SK-N-SH (cell line): Measurements from ENCODE around the gene SRP14. TPM values are rescaled to one million over a fixed set of nuclear protein-coding genes. Genes with fewer than 3 reads are reported as not detected.

ENCODE experiments used
- CTCF ChIA-PET: fragments of 300-600, 350-600 bp; formaldehyde crosslinking; extraction: SDS; loops from one replicate; lab custom pipeline; 2021; lab: Yijun Ruan, JAX
- POLR2A ChIA-PET: fragments of 350-600 bp; sonication (Branson Sonifier 250); formaldehyde crosslinking; extraction: SDS; loops from one replicate; lab custom pipeline; 2020; ENCODE audit warnings: antibody characterized with exemption, inconsistent platforms; lab: Yijun Ruan, JAX
- DNase-seq: peaks from one replicate; pipeline ENCODE4 v3.0.0; 2012
- H2AFZ ChIP-seq: fragments of 200-600 bp; sonication (generic); 2 replicates; pipeline ENCODE4 v1.8.1; 2016; ENCODE audit warnings: antibody characterized with exemption, mild to moderate bottlenecking, low read depth
- H3F3A ChIP-seq: fragments of 200-600 bp; sonication (generic); replicated peaks from 2 replicates; pipeline ENCODE3; 2016; ENCODE audit warnings: antibody characterized with exemption, mild to moderate bottlenecking; ENCODE audit not compliant: insufficient read depth
- H3K27ac ChIP-seq, 2 experiments: fragments of 200-500 bp in 1 of 2; fragments of 200-600 bp in 1 of 2; sonication (Bioruptor generic) in 1 of 2; sonication (generic), shearing (Covaris generic) in 1 of 2; 2 replicates each; pipeline versions ENCODE4 v1.5.1 to v1.6.1; 2014 to 2016; ENCODE audit warnings: low read depth in 2 of 2, inconsistent platforms in 1 of 2, low read length in 1 of 2, mild to moderate bottlenecking in 1 of 2, mixed read lengths in 1 of 2
- H3K27me3 ChIP-seq: fragments of 200-600 bp; sonication (generic), shearing (Covaris generic); 2 replicates; pipeline ENCODE4 v1.6.1; 2016; ENCODE audit warnings: mixed run types; ENCODE audit not compliant: insufficient read depth
- H3K36me3 ChIP-seq, 2 experiments: fragments of 200-500 bp in 1 of 2; fragments of 200-600 bp in 1 of 2; sonication (Bioruptor generic) in 1 of 2; sonication (generic) in 1 of 2; replicated peaks in 1 of 2; 2 replicates each; pipeline versions ENCODE3 to v1.5.1; 2014 to 2016; ENCODE audit warnings: low read length in 1 of 2, mild to moderate bottlenecking in 1 of 2; ENCODE audit not compliant: insufficient read depth in 2 of 2, control insufficient read depth in 1 of 2
- H3K4me1 ChIP-seq, 2 experiments: fragments of 200-500 bp in 1 of 2; fragments of 200-600 bp in 1 of 2; sonication (Bioruptor generic) in 1 of 2; sonication (generic), shearing (Covaris generic) in 1 of 2; 2 replicates each; pipeline versions ENCODE4 v1.5.1 to v1.6.1; 2014 to 2016; ENCODE audit warnings: low read depth in 1 of 2, low read length in 1 of 2, mixed run types in 1 of 2; ENCODE audit not compliant: insufficient read depth in 2 of 2, control insufficient read depth in 1 of 2
- H3K4me2 ChIP-seq: fragments of 200-600 bp; sonication (generic), shearing (Covaris generic); 2 replicates; pipeline ENCODE4 v1.6.1; 2017; ENCODE audit warnings: mixed run types
- H3K4me3 ChIP-seq, 2 experiments: fragments of 200-500 bp in 1 of 2; fragments of 200-600 bp in 1 of 2; sonication (Bioruptor generic) in 1 of 2; sonication (generic), shearing (Covaris generic) in 1 of 2; 2 replicates each; pipeline versions ENCODE4 v1.5.1 to v1.8.1; 2014 to 2016; ENCODE audit warnings: low read depth in 2 of 2, inconsistent platforms in 1 of 2, low read length in 1 of 2, mild to moderate bottlenecking in 1 of 2, mixed read lengths in 1 of 2, moderate library complexity in 1 of 2
- H3K79me2 ChIP-seq: fragments of 200-600 bp; sonication (generic); 2 replicates; pipeline ENCODE4 v1.8.1; 2017; ENCODE audit warnings: mild to moderate bottlenecking; ENCODE audit not compliant: insufficient read depth
- H3K9ac ChIP-seq: fragments of 200-600 bp; sonication (generic); 2 replicates; pipeline ENCODE4 v1.6.1; 2017; ENCODE audit warnings: mixed run types
- H3K9me2 ChIP-seq: fragments of 200-600 bp; sonication (generic); 2 replicates; pipeline ENCODE4 v1.6.1; 2017; ENCODE audit warnings: mixed run types
- H3K9me3 ChIP-seq: fragments of 200-600 bp; sonication (generic); 2 replicates; pipeline ENCODE4 v1.6.1; 2017; ENCODE audit warnings: mixed run types, mild to moderate bottlenecking, moderate library complexity
- H4K20me1 ChIP-seq: fragments of 200-600 bp; sonication (generic); 2 replicates; pipeline ENCODE4 v1.6.1; 2017; ENCODE audit warnings: mild to moderate bottlenecking, mixed run types; ENCODE audit not compliant: insufficient read depth
- EZH2phosphoT487 ChIP-seq: fragments of 200-600 bp; sonication (generic); IDR thresholded peaks from 2 replicates; pipeline ENCODE4 v1.6.1; 2017; ENCODE audit warnings: low read depth, mixed run types, mild to moderate bottlenecking, antibody characterized with exemption, moderate library complexity, borderline replicate concordance
- FOSL2 ChIP-seq: IDR thresholded peaks from 2 replicates; pipeline ENCODE4 v1.4.0; 2012; ENCODE audit warnings: low read depth, mild to moderate bottlenecking, moderate library complexity, borderline replicate concordance
- JUND ChIP-seq: IDR thresholded peaks from 2 replicates; pipeline ENCODE4 v1.4.0; 2012
- MAX ChIP-seq: IDR thresholded peaks from 2 replicates; pipeline ENCODE4 v1.4.0; 2012; ENCODE audit warnings: low read depth
- PBX3 ChIP-seq: IDR thresholded peaks from 2 replicates; pipeline ENCODE4; 2012
- RAD21 ChIP-seq: IDR thresholded peaks from 2 replicates; pipeline ENCODE4 v1.6.1; 2012; ENCODE audit warnings: mild to moderate bottlenecking, low read length
- RCOR1 ChIP-seq: fragments of 150-350 bp; IDR thresholded peaks from 2 replicates; pipeline ENCODE4 v1.6.1; 2017; ENCODE audit warnings: antibody characterized with exemption, low read length
- RXRA ChIP-seq: IDR thresholded peaks from 2 replicates; pipeline ENCODE4 v1.4.0; 2012; ENCODE audit warnings: low read depth, mild to moderate bottlenecking, borderline replicate concordance
- TEAD4 ChIP-seq: IDR thresholded peaks from 2 replicates; pipeline ENCODE4 v1.4.0; 2012; ENCODE audit warnings: mild to moderate bottlenecking, borderline replicate concordance; ENCODE audit not compliant: insufficient read depth
- WGBS: methylation state at CpG from one replicate; pipeline ENCODE4 v1.1.6; 2017; ENCODE audit warnings: low lambda C conversion rate; 5-methylcytosine and 5-hydroxymethylcytosine counted together
- polyA plus RNA-seq, 3 experiments: library from polyadenylated mRNA; depleted of rRNA; stranded (reverse); fragments of >200 nt; gene quantifications; 2 replicates each; pipeline ENCODE4 v1.2.3, GENCODE V29; 2012
- TF ChIP-seq, protein P1 (sequence below): fragments of 200-600 bp; sonication (generic); IDR thresholded peaks from 2 replicates; pipeline ENCODE4 v1.6.1; 2017; ENCODE audit warnings: antibody characterized with exemption, mild to moderate bottlenecking, moderate library complexity

The SRP14 gene
- polyA plus RNA-seq, 1 of the 3 experiments (the other 2 are of a cell fraction) = 489 TPM

DNA sequence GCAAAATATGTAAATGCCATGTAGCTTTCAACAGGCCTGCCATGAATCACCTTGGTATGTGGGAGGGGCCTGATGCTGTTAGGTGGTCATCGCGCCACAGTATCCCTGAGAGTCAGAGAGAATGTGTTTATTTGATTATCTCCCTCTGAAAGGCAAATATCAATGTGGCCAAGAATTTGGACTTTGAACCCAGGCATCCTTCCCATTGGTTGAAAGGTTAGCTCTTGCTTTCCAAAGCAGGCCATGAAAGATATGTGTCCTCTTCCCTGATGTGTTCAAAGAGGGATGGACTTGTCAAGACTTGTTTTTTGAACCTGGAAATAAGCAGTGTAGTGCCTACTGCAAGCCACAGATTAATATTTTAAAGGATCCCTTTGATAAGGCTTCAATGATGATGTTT lies 36.7 kb downstream of the SRP14 start:
- 94% methylated on average over 2 of the region's 2 CpGs for WGBS
- Histone ChIP-seq H3K9me2 (no peaks in the 10 kb centered on the region), H3K4me2 (no peak overlapping the region), H3K27me3 (no peaks in the 10 kb centered on the region), H3K9me3 (no peaks in the 10 kb centered on the region), H3K27ac (no peak overlapping the region; a peak in 1 of 4 replicates), H2AFZ (no peak overlapping the region), H3K9ac (no peak overlapping the region), H3K79me2 (no peaks in the 10 kb centered on the region), H3K4me1 (peaks cover 0 to 15% of the 10 kb centered on the region in 2 experiments; a peak in 2 of 4 replicates), H4K20me1 (no peaks in the 10 kb centered on the region), H3K4me3 (no peak overlapping the region), H3F3A (peaks cover 2% of the 10 kb centered on the region), H3K36me3 (peaks cover 81 to 84% of the 10 kb centered on the region in 2 experiments)
- DNase-seq = no peak
- TF ChIP-seq EZH2phosphoT487 (no peak), TEAD4 (no peak), RCOR1 (no peak), JUND (no peak), FOSL2 (peak; percentile 12; the same call in 1 of the 2 replicates)
- CTCF ChIA-PET = interaction anchor here (0.6 to 1.6 kb wide), 4 partner anchors 9 to 102 kb away, joined by 3 to 6 read pairs (median 4); no protein-coding TSS in a partner anchor
- POLR2A ChIA-PET = interaction anchor here (0.8 kb wide), 1 partner anchor 17 kb away, joined by 3 read pairs; no protein-coding TSS in a partner anchor

DNA sequence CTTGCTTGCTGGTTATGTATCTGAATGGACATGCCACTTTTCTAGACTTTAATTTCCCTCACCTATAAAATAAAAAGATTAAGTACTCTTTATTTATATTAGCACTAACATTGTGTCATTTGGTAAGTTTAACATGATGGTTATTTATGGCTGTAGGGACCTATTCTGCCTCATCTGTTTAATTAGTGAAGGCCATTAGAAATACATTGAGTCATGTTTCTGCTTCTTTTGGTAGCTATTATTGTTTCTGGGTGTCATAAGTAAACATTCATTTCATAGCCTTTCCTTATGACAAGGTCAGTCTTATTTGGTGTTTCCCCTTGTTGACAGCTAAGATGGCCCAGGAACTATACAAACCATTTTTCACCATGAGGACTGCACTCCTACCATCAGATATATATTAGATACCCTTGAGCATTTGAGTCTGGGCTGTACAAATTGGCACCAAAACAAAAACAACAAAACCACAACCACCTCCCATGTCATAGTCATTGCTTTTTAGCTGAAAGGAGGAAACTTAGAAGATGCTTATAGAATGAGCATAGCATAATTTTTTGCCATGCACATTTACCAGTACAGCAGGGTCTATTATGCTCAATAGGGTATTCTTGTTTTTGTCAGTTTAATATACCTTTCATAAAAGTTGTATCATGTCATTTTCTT lies 39.3 kb downstream of the SRP14 start:
- H3F3A ChIP-seq = peaks cover 16% of the 10 kb centered on the region
- ChIA-PET CTCF (no interaction called here), POLR2A (no interaction called here)
- no peak overlapping the region for H3K27ac ChIP-seq
- no peaks in the 10 kb centered on the region for H3K27me3 ChIP-seq
- no peak overlapping the region for H3K9ac ChIP-seq
- H4K20me1 ChIP-seq = no peaks in the 10 kb centered on the region
- no peak for DNase-seq
- no peaks in the 10 kb centered on the region for H3K9me3 ChIP-seq
- H3K4me2 ChIP-seq = no peak overlapping the region
- no peak overlapping the region for H3K4me3 ChIP-seq
- no peaks in the 10 kb centered on the region for H3K79me2 ChIP-seq
- H3K4me1 ChIP-seq = peaks cover 0 to 25% of the 10 kb centered on the region in 2 experiments; a peak in 2 of 4 replicates
- no peaks in the 10 kb centered on the region for H3K9me2 ChIP-seq
- TF ChIP-seq RAD21 (no peak), MAX (no peak), RXRA (no peak), PBX3 (no peak)
- TF ChIP-seq, protein P1, sequence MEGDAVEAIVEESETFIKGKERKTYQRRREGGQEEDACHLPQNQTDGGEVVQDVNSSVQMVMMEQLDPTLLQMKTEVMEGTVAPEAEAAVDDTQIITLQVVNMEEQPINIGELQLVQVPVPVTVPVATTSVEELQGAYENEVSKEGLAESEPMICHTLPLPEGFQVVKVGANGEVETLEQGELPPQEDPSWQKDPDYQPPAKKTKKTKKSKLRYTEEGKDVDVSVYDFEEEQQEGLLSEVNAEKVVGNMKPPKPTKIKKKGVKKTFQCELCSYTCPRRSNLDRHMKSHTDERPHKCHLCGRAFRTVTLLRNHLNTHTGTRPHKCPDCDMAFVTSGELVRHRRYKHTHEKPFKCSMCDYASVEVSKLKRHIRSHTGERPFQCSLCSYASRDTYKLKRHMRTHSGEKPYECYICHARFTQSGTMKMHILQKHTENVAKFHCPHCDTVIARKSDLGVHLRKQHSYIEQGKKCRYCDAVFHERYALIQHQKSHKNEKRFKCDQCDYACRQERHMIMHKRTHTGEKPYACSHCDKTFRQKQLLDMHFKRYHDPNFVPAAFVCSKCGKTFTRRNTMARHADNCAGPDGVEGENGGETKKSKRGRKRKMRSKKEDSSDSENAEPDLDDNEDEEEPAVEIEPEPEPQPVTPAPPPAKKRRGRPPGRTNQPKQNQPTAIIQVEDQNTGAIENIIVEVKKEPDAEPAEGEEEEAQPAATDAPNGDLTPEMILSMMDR = no peak
- H2AFZ ChIP-seq = no peak overlapping the region
- H3K36me3 ChIP-seq = peaks cover 68 to 71% of the 10 kb centered on the region in 2 experiments
